H9 (cell line): ENCODE measurements around the gene ATP5PB. TPM values are rescaled to one million over a fixed set of nuclear protein-coding genes. Genes with fewer than 3 reads are reported as not detected.

Source experiments
- DNase-seq: peaks from one replicate; pipeline ENCODE4 v3.0.0-alpha.2; 2017
- H2AFZ ChIP-seq: one replicate; pipeline ENCODE4 v1.6.1; 2013; ENCODE audit warnings: mild to moderate bottlenecking, low read length, control low read depth, moderate library complexity
- H2AK5ac ChIP-seq: 2 replicates; pipeline ENCODE4 v1.6.1; 2013; ENCODE audit warnings: low read length, control low read depth, mixed read lengths; ENCODE audit not compliant: insufficient read length
- H2BK120ac ChIP-seq: one replicate; pipeline ENCODE4 v1.6.1; 2013; ENCODE audit warnings: low read depth, mild to moderate bottlenecking, low read length, control low read depth, inconsistent platforms; ENCODE audit not compliant: poor library complexity, severe bottlenecking
- H2BK12ac ChIP-seq: 2 replicates; pipeline ENCODE4 v1.6.1; 2013; ENCODE audit warnings: low read length, control low read depth, mixed read lengths, low read depth; ENCODE audit not compliant: insufficient read length
- H2BK15ac ChIP-seq: 2 replicates; pipeline ENCODE4 v1.6.1; 2013; ENCODE audit warnings: low read depth, low read length, control low read depth
- H2BK20ac ChIP-seq: one replicate; pipeline ENCODE4 v1.6.1; 2013; ENCODE audit warnings: low read depth, mild to moderate bottlenecking, low read length, control low read depth, inconsistent platforms; ENCODE audit not compliant: poor library complexity, severe bottlenecking
- H2BK5ac ChIP-seq: 2 replicates; pipeline ENCODE4 v1.6.1; 2013; ENCODE audit warnings: low read length, control low read depth, mixed read lengths; ENCODE audit not compliant: insufficient read length
- H3K14ac ChIP-seq: 2 replicates; pipeline ENCODE4 v1.6.1; 2013; ENCODE audit warnings: low read length, control low read depth; ENCODE audit not compliant: insufficient read depth
- H3K18ac ChIP-seq: 2 replicates; pipeline ENCODE4 v1.6.1; 2013; ENCODE audit warnings: low read depth, mild to moderate bottlenecking, mixed read lengths, low read length, control low read depth; ENCODE audit not compliant: insufficient read length
- H3K23ac ChIP-seq: 2 replicates; pipeline ENCODE4 v1.6.1; 2013; ENCODE audit warnings: low read length, control low read depth, mixed read lengths, low read depth; ENCODE audit not compliant: insufficient read length
- H3K23me2 ChIP-seq: 2 replicates; pipeline ENCODE4 v1.6.1; 2013; ENCODE audit warnings: low read depth, mild to moderate bottlenecking, mixed read lengths, low read length, control low read depth; ENCODE audit not compliant: insufficient read length, poor library complexity, severe bottlenecking
- H3K27ac ChIP-seq: 2 replicates; pipeline ENCODE4 v1.5.1; 2013; ENCODE audit warnings: low read length, control low read depth, mixed read lengths, low read depth; ENCODE audit not compliant: insufficient read length
- H3K27me3 ChIP-seq: 2 replicates; pipeline ENCODE4 v1.6.1; 2013; ENCODE audit warnings: low read length, control low read depth, inconsistent platforms; ENCODE audit not compliant: insufficient read depth
- H3K4ac ChIP-seq: 2 replicates; pipeline ENCODE4 v1.6.1; 2013; ENCODE audit warnings: low read depth, mild to moderate bottlenecking, control low read depth, inconsistent platforms, low read length, moderate library complexity
- H3K4me1 ChIP-seq: 2 replicates; pipeline ENCODE4 v1.6.1; 2013; ENCODE audit warnings: low read length, control low read depth, inconsistent platforms; ENCODE audit not compliant: insufficient read depth
- H3K4me2 ChIP-seq: 2 replicates; pipeline ENCODE4 v1.6.1; 2013; ENCODE audit warnings: low read length, control low read depth, mixed read lengths; ENCODE audit not compliant: insufficient read length, insufficient read depth
- H3K56ac ChIP-seq: 2 replicates; pipeline ENCODE4 v1.6.1; 2013; ENCODE audit warnings: low read depth, mild to moderate bottlenecking, mixed read lengths, low read length, control low read depth; ENCODE audit not compliant: insufficient read length
- H3K79me1 ChIP-seq: 2 replicates; pipeline ENCODE4 v1.6.1; 2013; ENCODE audit warnings: low read depth, mild to moderate bottlenecking, moderate library complexity, low read length, control low read depth, inconsistent platforms; ENCODE audit not compliant: insufficient read depth, poor library complexity, severe bottlenecking
- H3K79me2 ChIP-seq: 2 replicates; pipeline ENCODE4 v1.6.1; 2013; ENCODE audit warnings: low read length, control low read depth, inconsistent platforms; ENCODE audit not compliant: insufficient read depth
- H3K9ac ChIP-seq: 2 replicates; pipeline ENCODE4 v1.6.1; 2013; ENCODE audit warnings: low read length, control low read depth, mixed read lengths; ENCODE audit not compliant: insufficient read length; ENCODE audit errors: extremely low read depth
- H3K9me3 ChIP-seq: one replicate; pipeline ENCODE4 v1.6.1; 2013; ENCODE audit warnings: low read depth, low read length, inconsistent platforms; ENCODE audit not compliant: control insufficient read depth
- H3T11ph ChIP-seq: one replicate; pipeline ENCODE4 v1.6.1; 2013; ENCODE audit warnings: mild to moderate bottlenecking, low read length, control low read depth, inconsistent platforms
- H4K20me1 ChIP-seq: one replicate; pipeline ENCODE4 v1.6.1; 2013; ENCODE audit not compliant: control insufficient read depth, insufficient read length, insufficient read depth
- H4K5ac ChIP-seq: 2 replicates; pipeline ENCODE4 v1.6.1; 2013; ENCODE audit warnings: low read depth, mild to moderate bottlenecking, mixed read lengths, low read length, control low read depth; ENCODE audit not compliant: insufficient read length
- H4K8ac ChIP-seq: replicated peaks from 2 replicates; pipeline ENCODE4 v1.6.1; 2013; ENCODE audit warnings: low read length, control low read depth, mixed read lengths, low read depth; ENCODE audit not compliant: insufficient read length
- H4K91ac ChIP-seq: 2 replicates; pipeline ENCODE4 v1.6.1; 2013; ENCODE audit warnings: low read depth, mild to moderate bottlenecking, moderate library complexity, mixed read lengths, low read length, control low read depth; ENCODE audit not compliant: insufficient read length
- H3K27ac Mint-ChIP-seq, 3 experiments: 2 replicates in 2 of 3; 3 replicates in 1 of 3; pipeline ENCODE4 v1.8.0; 2020 to 2021; ENCODE audit warnings: mixed read lengths in 3 of 3, mild to moderate bottlenecking in 1 of 3, moderate library complexity in 1 of 3
- H3K27me3 Mint-ChIP-seq: 2 replicates; pipeline ENCODE4 v1.8.0; 2021; ENCODE audit warnings: low read depth, mild to moderate bottlenecking, moderate library complexity, mixed read lengths
- H3K36me3 Mint-ChIP-seq, 3 experiments: 2 replicates in 2 of 3; 3 replicates in 1 of 3; pipeline ENCODE4 v1.8.0; 2020 to 2021; ENCODE audit warnings: low read depth in 3 of 3, mixed read lengths in 3 of 3; ENCODE audit not compliant: insufficient read depth in 1 of 3
- H3K4me1 Mint-ChIP-seq, 2 experiments: 2 replicates each; pipeline ENCODE4 v1.8.0; 2020; ENCODE audit warnings: mixed read lengths in 2 of 2
- H3K4me3 Mint-ChIP-seq, 2 experiments: 2 replicates in 1 of 2; 3 replicates in 1 of 2; pipeline ENCODE4 v1.8.0; 2020 to 2021; ENCODE audit warnings: mild to moderate bottlenecking in 2 of 2, mixed read lengths in 2 of 2, moderate library complexity in 1 of 2
- H3K9me3 Mint-ChIP-seq, 2 experiments: 2 replicates in 1 of 2; 3 replicates in 1 of 2; pipeline ENCODE4 v1.8.0; 2020; ENCODE audit warnings: mild to moderate bottlenecking in 2 of 2, mixed read lengths in 2 of 2, moderate library complexity in 1 of 2
- CTCF ChIP-seq: fragments of 200-600 bp; sonication (generic); conservative IDR thresholded peaks from 3 replicates; pipeline ENCODE4 v1.8.0; 2021; ENCODE audit warnings: antibody characterized with exemption, mild to moderate bottlenecking
- WGBS: extraction: QIAGEN DNeasy Blood & Tissue Kit; methylation state at CpG from one replicate; pipeline ENCODE4 v1.1.7; 2013; ENCODE audit warnings: missing lambda C conversion rate, low lambda C conversion rate, mixed read lengths; ENCODE audit not compliant: insufficient read length; ENCODE audit errors: extremely low coverage; 5-methylcytosine and 5-hydroxymethylcytosine counted together
- total RNA-seq: library from RNA; stranded (reverse); gene quantifications from 2 replicates; pipeline ENCODE4 v1.2.1, GENCODE V29; 2021

ATP5PB gene
- total RNA-seq, 1 experiment from 2014 or later = 250 TPM

DNA sequence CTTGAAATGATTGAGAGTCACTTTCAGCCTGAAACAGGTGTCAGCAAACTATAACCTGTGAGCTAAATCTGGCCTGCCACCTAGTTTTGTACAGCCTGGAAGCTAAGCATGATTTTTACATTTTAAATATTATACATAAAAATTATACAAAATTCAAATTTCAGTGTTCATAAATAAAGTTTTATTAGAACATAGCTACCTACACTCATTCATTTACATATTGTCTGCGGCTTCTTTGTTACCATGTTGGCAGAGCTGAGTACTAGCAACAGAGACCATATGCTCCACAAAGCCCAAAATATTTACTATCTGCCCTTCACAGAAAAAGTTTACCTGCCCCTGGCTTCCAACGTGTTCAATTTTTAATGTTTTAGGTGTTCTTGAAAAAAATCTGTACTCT lies 16.5 kb downstream of the ATP5PB start:
- Mint-ChIP-seq H3K4me3 (no peak overlapping the region), H3K4me1 (no peaks in the 10 kb centered on the region)

More for the DNA sequence above, 16.5 kb downstream of the ATP5PB start:
- no peaks in the 10 kb centered on the region for H3K4me1 ChIP-seq
- DNase-seq = no peak
- H4K8ac ChIP-seq = no peak overlapping the region
- H3K79me2 ChIP-seq = no peaks in the 10 kb centered on the region
- H3K9me3 Mint-ChIP-seq = no peaks in the 10 kb centered on the region
- no peak overlapping the region for H3K27ac Mint-ChIP-seq
- H3K4ac ChIP-seq = no peak overlapping the region
- H3K23ac ChIP-seq = no peak overlapping the region
- H2BK5ac ChIP-seq = no peak overlapping the region
- no peak overlapping the region for H4K5ac ChIP-seq
- TF ChIP-seq CTCF = no peak
- H3K27me3 Mint-ChIP-seq = no peaks in the 10 kb centered on the region
- no peak overlapping the region for H3K56ac ChIP-seq
- H4K20me1 ChIP-seq = no peaks in the 10 kb centered on the region
- no peak overlapping the region for H2BK12ac ChIP-seq
- no peak overlapping the region for H3K27ac ChIP-seq
- H2BK15ac ChIP-seq = no peak overlapping the region
- no peak overlapping the region for H3K18ac ChIP-seq
- H3K23me2 ChIP-seq = no peaks in the 10 kb centered on the region
- H2AK5ac ChIP-seq = no peak overlapping the region
- H3K79me1 ChIP-seq = no peaks in the 10 kb centered on the region
- H3K4me2 ChIP-seq = no peak overlapping the region
- H3K14ac ChIP-seq = no peak overlapping the region
- no peaks in the 10 kb centered on the region for H3K9me3 ChIP-seq
- no peak overlapping the region for H3T11ph ChIP-seq
- H4K91ac ChIP-seq = no peak overlapping the region
- H2AFZ ChIP-seq = no peak overlapping the region
- H2BK120ac ChIP-seq = no peak overlapping the region
- H2BK20ac ChIP-seq = no peak overlapping the region
- no peaks in the 10 kb centered on the region for H3K27me3 ChIP-seq
- peaks cover 0 to 14% (median 6%) of the 10 kb centered on the region in 3 experiments; a peak in 3 of 7 replicates for H3K36me3 Mint-ChIP-seq
- no peak overlapping the region for H3K9ac ChIP-seq
- no CpG with 5 or more reads among the region's 2 CpGs for WGBS
